SK-N-SH (cell line): Measurements from ENCODE around the gene RSPH4A. TPM values are rescaled to one million over a fixed set of nuclear protein-coding genes. Genes with fewer than 3 reads are reported as not detected.
A peak's percentile ranks its signal among the peaks of the same experiment; 100 is the strongest.

Experiments
- CTCF ChIA-PET: fragments of 300-600, 350-600 bp; formaldehyde crosslinking; extraction: SDS; loops from one replicate; lab custom pipeline; 2021; lab: Yijun Ruan, JAX
- POLR2A ChIA-PET: fragments of 350-600 bp; sonication (Branson Sonifier 250); formaldehyde crosslinking; extraction: SDS; loops from one replicate; lab custom pipeline; 2020; ENCODE audit warnings: antibody characterized with exemption, inconsistent platforms; lab: Yijun Ruan, JAX
- DNase-seq: peaks from one replicate; pipeline ENCODE4 v3.0.0; 2012
- H2AFZ ChIP-seq: fragments of 200-600 bp; sonication (generic); 2 replicates; pipeline ENCODE4 v1.8.1; 2016; ENCODE audit warnings: antibody characterized with exemption, mild to moderate bottlenecking, low read depth
- H3F3A ChIP-seq: fragments of 200-600 bp; sonication (generic); replicated peaks from 2 replicates; pipeline ENCODE3; 2016; ENCODE audit warnings: antibody characterized with exemption, mild to moderate bottlenecking; ENCODE audit not compliant: insufficient read depth
- H3K27ac ChIP-seq, 2 experiments: fragments of 200-500 bp in 1 of 2; fragments of 200-600 bp in 1 of 2; sonication (Bioruptor generic) in 1 of 2; sonication (generic), shearing (Covaris generic) in 1 of 2; 2 replicates each; pipeline versions ENCODE4 v1.5.1 to v1.6.1; 2014 to 2016; ENCODE audit warnings: low read depth in 2 of 2, inconsistent platforms in 1 of 2, low read length in 1 of 2, mild to moderate bottlenecking in 1 of 2, mixed read lengths in 1 of 2
- H3K27me3 ChIP-seq: fragments of 200-600 bp; sonication (generic), shearing (Covaris generic); 2 replicates; pipeline ENCODE4 v1.6.1; 2016; ENCODE audit warnings: mixed run types; ENCODE audit not compliant: insufficient read depth
- H3K36me3 ChIP-seq, 2 experiments: fragments of 200-500 bp in 1 of 2; fragments of 200-600 bp in 1 of 2; sonication (Bioruptor generic) in 1 of 2; sonication (generic) in 1 of 2; replicated peaks in 1 of 2; 2 replicates each; pipeline versions ENCODE3 to v1.5.1; 2014 to 2016; ENCODE audit warnings: low read length in 1 of 2, mild to moderate bottlenecking in 1 of 2; ENCODE audit not compliant: insufficient read depth in 2 of 2, control insufficient read depth in 1 of 2
- H3K4me1 ChIP-seq, 2 experiments: fragments of 200-500 bp in 1 of 2; fragments of 200-600 bp in 1 of 2; sonication (Bioruptor generic) in 1 of 2; sonication (generic), shearing (Covaris generic) in 1 of 2; 2 replicates each; pipeline versions ENCODE4 v1.5.1 to v1.6.1; 2014 to 2016; ENCODE audit warnings: low read depth in 1 of 2, low read length in 1 of 2, mixed run types in 1 of 2; ENCODE audit not compliant: insufficient read depth in 2 of 2, control insufficient read depth in 1 of 2
- H3K4me2 ChIP-seq: fragments of 200-600 bp; sonication (generic), shearing (Covaris generic); 2 replicates; pipeline ENCODE4 v1.6.1; 2017; ENCODE audit warnings: mixed run types
- H3K4me3 ChIP-seq, 2 experiments: fragments of 200-500 bp in 1 of 2; fragments of 200-600 bp in 1 of 2; sonication (Bioruptor generic) in 1 of 2; sonication (generic), shearing (Covaris generic) in 1 of 2; 2 replicates each; pipeline versions ENCODE4 v1.5.1 to v1.8.1; 2014 to 2016; ENCODE audit warnings: low read depth in 2 of 2, inconsistent platforms in 1 of 2, low read length in 1 of 2, mild to moderate bottlenecking in 1 of 2, mixed read lengths in 1 of 2, moderate library complexity in 1 of 2
- H3K79me2 ChIP-seq: fragments of 200-600 bp; sonication (generic); 2 replicates; pipeline ENCODE4 v1.8.1; 2017; ENCODE audit warnings: mild to moderate bottlenecking; ENCODE audit not compliant: insufficient read depth
- H3K9ac ChIP-seq: fragments of 200-600 bp; sonication (generic); 2 replicates; pipeline ENCODE4 v1.6.1; 2017; ENCODE audit warnings: mixed run types
- H3K9me2 ChIP-seq: fragments of 200-600 bp; sonication (generic); 2 replicates; pipeline ENCODE4 v1.6.1; 2017; ENCODE audit warnings: mixed run types
- H3K9me3 ChIP-seq: fragments of 200-600 bp; sonication (generic); 2 replicates; pipeline ENCODE4 v1.6.1; 2017; ENCODE audit warnings: mixed run types, mild to moderate bottlenecking, moderate library complexity
- H4K20me1 ChIP-seq: fragments of 200-600 bp; sonication (generic); 2 replicates; pipeline ENCODE4 v1.6.1; 2017; ENCODE audit warnings: mild to moderate bottlenecking, mixed run types; ENCODE audit not compliant: insufficient read depth
- ELF1 ChIP-seq: IDR thresholded peaks from 2 replicates; pipeline ENCODE4 v1.4.0; 2012
- EP300 ChIP-seq, 2 experiments: IDR thresholded peaks; 2 replicates each; pipeline versions ENCODE4 v1.4.0 to v1.6.1; 2012; ENCODE audit warnings: borderline replicate concordance in 1 of 2, low read depth in 1 of 2, low read length in 1 of 2
- EZH2phosphoT487 ChIP-seq: fragments of 200-600 bp; sonication (generic); IDR thresholded peaks from 2 replicates; pipeline ENCODE4 v1.6.1; 2017; ENCODE audit warnings: low read depth, mixed run types, mild to moderate bottlenecking, antibody characterized with exemption, moderate library complexity, borderline replicate concordance
- FOXJ3 ChIP-seq: sonication (generic); formaldehyde crosslinking; IDR thresholded peaks from 2 replicates; pipeline ENCODE4 v1.5.1; 2020; ENCODE audit warnings: mild to moderate bottlenecking, missing genetic modification reagents
- GATA2 ChIP-seq: sonication (generic); formaldehyde crosslinking; IDR thresholded peaks from 2 replicates; pipeline ENCODE4 v1.5.0; 2020; ENCODE audit warnings: mild to moderate bottlenecking, missing genetic modification reagents
- MEF2A ChIP-seq: IDR thresholded peaks from 2 replicates; pipeline ENCODE4 v1.4.0; 2012; ENCODE audit warnings: low read depth, borderline replicate concordance
- MXI1 ChIP-seq: IDR thresholded peaks from 2 replicates; pipeline ENCODE4 v1.6.1; 2012; ENCODE audit warnings: mild to moderate bottlenecking, low read depth, low read length, improper control_type of control experiment
- NFIC ChIP-seq: IDR thresholded peaks from 2 replicates; pipeline ENCODE4 v1.4.0; 2012; ENCODE audit warnings: borderline replicate concordance
- POLR2AphosphoS5 ChIP-seq: IDR thresholded peaks from 2 replicates; pipeline ENCODE4 v1.6.1; 2012; ENCODE audit warnings: low read depth, low read length
- RAD21 ChIP-seq: IDR thresholded peaks from 2 replicates; pipeline ENCODE4 v1.6.1; 2012; ENCODE audit warnings: mild to moderate bottlenecking, low read length
- REST ChIP-seq: IDR thresholded peaks from 2 replicates; pipeline ENCODE4 v1.6.1; 2012; ENCODE audit warnings: mild to moderate bottlenecking, low read depth, low read length, moderate library complexity
- SIN3A ChIP-seq: IDR thresholded peaks from 2 replicates; pipeline ENCODE4 v1.6.1; 2012; ENCODE audit warnings: low read depth, mild to moderate bottlenecking, low read length, moderate library complexity, borderline replicate concordance
- TCF12 ChIP-seq: IDR thresholded peaks from 2 replicates; pipeline ENCODE4 v1.4.0; 2012
- USF1 ChIP-seq: IDR thresholded peaks from 2 replicates; pipeline ENCODE4 v1.4.0; 2012; ENCODE audit warnings: low read depth, borderline replicate concordance
- USF2 ChIP-seq: fragments of 150-350 bp; IDR thresholded peaks from 2 replicates; pipeline ENCODE4 v1.6.1; 2017; ENCODE audit warnings: antibody characterized with exemption, low read length, low read depth, borderline replicate concordance
- YY1 ChIP-seq: IDR thresholded peaks from 2 replicates; pipeline ENCODE4 v1.4.0; 2012; ENCODE audit warnings: low read depth, mild to moderate bottlenecking
- WGBS: methylation state at CpG from one replicate; pipeline ENCODE4 v1.1.6; 2017; ENCODE audit warnings: low lambda C conversion rate; 5-methylcytosine and 5-hydroxymethylcytosine counted together
- polyA plus RNA-seq, 3 experiments: library from polyadenylated mRNA; depleted of rRNA; stranded (reverse); fragments of >200 nt; gene quantifications; 2 replicates each; pipeline ENCODE4 v1.2.3, GENCODE V29; 2012
- TF ChIP-seq, protein P1 (sequence below): fragments of 150-350 bp; IDR thresholded peaks from 2 replicates; pipeline ENCODE4 v1.6.1; 2016; ENCODE audit warnings: mild to moderate bottlenecking, low read depth, low read length

The RSPH4A gene
- polyA plus RNA-seq, 1 of the 3 experiments (the other 2 are of a cell fraction) = 0.30 TPM

DNA sequence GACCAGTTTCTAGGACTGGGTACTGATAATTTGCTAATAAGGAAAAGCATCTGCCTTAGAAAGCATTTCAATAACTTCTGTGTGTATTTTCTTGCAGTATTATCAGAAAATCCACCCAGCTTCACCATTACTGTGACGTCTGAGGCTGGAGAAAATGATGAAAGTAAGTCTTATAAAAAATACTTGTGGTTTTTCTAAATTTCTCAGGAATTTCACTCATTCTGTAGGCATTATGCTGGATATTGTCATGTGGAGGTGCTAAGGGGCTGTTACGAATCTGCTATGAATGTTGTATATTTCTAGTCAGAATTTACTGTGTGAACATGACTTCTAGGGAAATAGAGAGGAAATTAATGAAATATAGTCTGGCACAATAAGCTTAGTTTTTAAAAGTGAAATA lies 36.1 kb upstream of the RSPH4A start:
- peaks cover 0 to 6% of the 10 kb centered on the region in 2 experiments; a peak in 2 of 4 replicates for H3K4me1 ChIP-seq
- ChIA-PET POLR2A (no interaction called here), CTCF (interaction anchor here (1.0 to 1.6 kb wide), 3 partner anchors 15 to 364 kb away, joined by 3 to 8 read pairs (median 3); no protein-coding TSS in a partner anchor)
- 52% methylated on average over 2 of the region's 2 CpGs for WGBS
- H3F3A ChIP-seq = peaks cover 12% of the 10 kb centered on the region
- H3K4me2 ChIP-seq = no peak overlapping the region
- H2AFZ ChIP-seq = no peak overlapping the region; the same call in 1 of the 2 replicates
- no peaks in the 10 kb centered on the region for H3K27me3 ChIP-seq
- H3K9me2 ChIP-seq = no peaks in the 10 kb centered on the region
- peaks cover 60 to 69% of the 10 kb centered on the region in 2 experiments for H3K36me3 ChIP-seq
- H3K79me2 ChIP-seq = peaks cover 51% of the 10 kb centered on the region
- H3K4me3 ChIP-seq = no peak overlapping the region
- no peaks in the 10 kb centered on the region for H4K20me1 ChIP-seq
- DNase-seq = no peak
- peak overlapping the region in 1 of 2 experiments; percentile 69; a peak in 3 of 4 replicates for H3K27ac ChIP-seq
- TF ChIP-seq YY1 (no peak), USF2 (no peak), EZH2phosphoT487 (no peak), SIN3A (no peak), GATA2 (CRISPR knock-in tag) (no peak), FOXJ3 (no peak), ELF1 (no peak), POLR2AphosphoS5 (no peak), REST (no peak), NFIC (no peak), EP300 (IDR thresholded peaks at IDR 0.05; ENCODE audit: borderline replicate concordance in 1 of 2, low read depth in 1 of 2, low read length in 1 of 2) (no peak), USF1 (no peak), TCF12 (no peak), MEF2A (no peak), RAD21 (no peak), MXI1 (no peak)
- TF ChIP-seq, protein P1, sequence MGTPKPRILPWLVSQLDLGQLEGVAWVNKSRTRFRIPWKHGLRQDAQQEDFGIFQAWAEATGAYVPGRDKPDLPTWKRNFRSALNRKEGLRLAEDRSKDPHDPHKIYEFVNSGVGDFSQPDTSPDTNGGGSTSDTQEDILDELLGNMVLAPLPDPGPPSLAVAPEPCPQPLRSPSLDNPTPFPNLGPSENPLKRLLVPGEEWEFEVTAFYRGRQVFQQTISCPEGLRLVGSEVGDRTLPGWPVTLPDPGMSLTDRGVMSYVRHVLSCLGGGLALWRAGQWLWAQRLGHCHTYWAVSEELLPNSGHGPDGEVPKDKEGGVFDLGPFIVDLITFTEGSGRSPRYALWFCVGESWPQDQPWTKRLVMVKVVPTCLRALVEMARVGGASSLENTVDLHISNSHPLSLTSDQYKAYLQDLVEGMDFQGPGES = no peak
- H3K9me3 ChIP-seq = no peaks in the 10 kb centered on the region
- no peak overlapping the region for H3K9ac ChIP-seq
